HepG2 (cell line): ENCODE results near the gene NEK3. TPM values are rescaled to one million over a fixed set of nuclear protein-coding genes. Genes with fewer than 3 reads are reported as not detected.
A peak's percentile ranks its signal among the peaks of the same experiment; 100 is the strongest.

Experiments used
- ATAC-seq: fragments of 200-7000 bp; cut with Tn5 transposase; 3 replicates; pipeline ENCODE4 v1.9.1; 2020; ENCODE audit warnings: mild to moderate bottlenecking, moderate library complexity
- BruUV-seq: library from RNA; stranded (reverse); fragments of 400-500 nt; replicated peaks from 2 replicates; lab custom pipeline; 2021; lab: Mats Ljungman, UMichigan
- CTCF ChIA-PET: fragments of 300-600 bp; formaldehyde crosslinking; extraction: SDS; loops from one replicate; lab custom pipeline; 2021; ENCODE audit warnings: low total read pairs, inconsistent platforms, low intra/inter-chr PET ratio; lab: Yijun Ruan, JAX
- POLR2A ChIA-PET: fragments of 350-600 bp; sonication (Branson Sonifier 250); formaldehyde crosslinking; loops from one replicate; lab custom pipeline; 2020; ENCODE audit warnings: antibody characterized with exemption, inconsistent platforms; lab: Yijun Ruan, JAX
- DNase-seq: peaks from one replicate; pipeline ENCODE4 v3.0.0-alpha.2; 2015; ENCODE audit warnings: low spot score
- FAIRE-seq: peaks from 3 replicates; lab custom pipeline; 2011; peaks lifted over from hg19 to GRCh38; lab: Jason Lieb, UNC
- H2AFZ ChIP-seq: one replicate; pipeline ENCODE4 v1.6.1; 2011; ENCODE audit warnings: low read length, inconsistent platforms
- H3K27ac ChIP-seq: fragments of 300-600 bp; 3 replicates; pipeline ENCODE4 v1.8.0; 2011; ENCODE audit warnings: mixed run types, mild to moderate bottlenecking, mixed read lengths, low read length, inconsistent platforms; ENCODE audit not compliant: insufficient read depth; ENCODE audit errors: extremely low read length
- H3K27me3 ChIP-seq, 2 experiments: fragments of 200-600 bp in 1 of 2; 2 replicates in 1 of 2; 3 replicates in 1 of 2; pipeline versions ENCODE4 v1.6.0 to v1.8.0; 2011; ENCODE audit warnings: low read length in 2 of 2, mild to moderate bottlenecking in 2 of 2, moderate library complexity in 2 of 2, inconsistent platforms in 1 of 2; ENCODE audit not compliant: insufficient read depth in 2 of 2, control insufficient read depth in 1 of 2
- H3K36me3 ChIP-seq, 2 experiments: fragments of 200-600 bp in 1 of 2; replicated peaks in 1 of 2; 2 replicates in 1 of 2; 3 replicates in 1 of 2; pipeline versions ENCODE4 v1.5.1 to v1.8.0; 2011; ENCODE audit warnings: low read length in 2 of 2, inconsistent platforms in 1 of 2; ENCODE audit not compliant: insufficient read depth in 2 of 2, control insufficient read depth in 1 of 2
- H3K4me1 ChIP-seq: 2 replicates; pipeline ENCODE4 v1.5.1; 2012; ENCODE audit warnings: low read length, inconsistent platforms; ENCODE audit not compliant: insufficient read depth
- H3K4me2 ChIP-seq: 2 replicates; pipeline ENCODE4 v1.6.0; 2011; ENCODE audit warnings: low read depth, low read length, inconsistent platforms
- H3K4me3 ChIP-seq, 3 experiments: fragments of 200-600 bp in 1 of 3; sonication (generic), shearing (Covaris generic) in 1 of 3; replicated peaks in 1 of 3; 2 replicates each; pipeline ENCODE4 v1.5.1; 2011 to 2016; ENCODE audit warnings: low read length in 3 of 3, inconsistent platforms in 2 of 3, low read depth in 2 of 3, mild to moderate bottlenecking in 2 of 3, control low read depth in 1 of 3, mixed read lengths in 1 of 3; ENCODE audit not compliant: insufficient read depth in 1 of 3
- H3K79me2 ChIP-seq: one replicate; pipeline ENCODE4 v1.6.1; 2011; ENCODE audit warnings: low read length, inconsistent platforms; ENCODE audit not compliant: insufficient read depth
- H3K9ac ChIP-seq: 2 replicates; pipeline ENCODE4 v1.6.0; 2011; ENCODE audit warnings: mild to moderate bottlenecking, low read depth, low read length, inconsistent platforms; ENCODE audit not compliant: insufficient read depth
- H3K9me3 ChIP-seq: 2 replicates; pipeline ENCODE4 v1.5.1; 2012; ENCODE audit warnings: mild to moderate bottlenecking, low read length
- H4K20me1 ChIP-seq: 2 replicates; pipeline ENCODE4 v1.6.0; 2011; ENCODE audit warnings: inconsistent platforms, mild to moderate bottlenecking, low read length, moderate library complexity; ENCODE audit not compliant: insufficient read depth
- ARNT2 ChIP-seq: sonication (generic); formaldehyde crosslinking; IDR thresholded peaks from 2 replicates; pipeline ENCODE4 v1.8.0; 2022; ENCODE audit warnings: mild to moderate bottlenecking, low read depth, missing genetic modification reagents, moderate library complexity
- CHD4 ChIP-seq: fragments of 200-600 bp; sonication (generic); IDR thresholded peaks from 2 replicates; pipeline ENCODE4 v1.7.0; 2017; ENCODE audit warnings: mild to moderate bottlenecking, low read length, borderline replicate concordance
- DPF2 ChIP-seq: sonication (generic); formaldehyde crosslinking; IDR thresholded peaks from 2 replicates; pipeline ENCODE4 v1.4.0; 2020; ENCODE audit warnings: mild to moderate bottlenecking, low read depth, missing genetic modification reagents, borderline replicate concordance
- ELF3 ChIP-seq: IDR thresholded peaks from 2 replicates; pipeline ENCODE4 v1.6.1; 2016; ENCODE audit warnings: missing genetic modification reagents, missing compliant biosample characterization
- ETV5 ChIP-seq: IDR thresholded peaks from 2 replicates; pipeline ENCODE4 v1.6.1; 2018; ENCODE audit warnings: missing biosample characterization, missing genetic modification reagents, inconsistent platforms, borderline replicate concordance
- MAFF ChIP-seq: IDR thresholded peaks from 2 replicates; pipeline ENCODE4 v1.6.1; 2011; ENCODE audit warnings: low read depth, low read length, improper control_type of control experiment
- MAFK ChIP-seq, 2 experiments: IDR thresholded peaks in 1 of 2; conservative IDR thresholded peaks in 1 of 2; 2 replicates each; pipeline ENCODE4 v1.6.1; 2011; ENCODE audit warnings: improper control_type of control experiment in 2 of 2, low read length in 2 of 2
- MXD3 ChIP-seq: IDR thresholded peaks from 2 replicates; pipeline ENCODE4 v1.6.1; 2016; ENCODE audit warnings: mild to moderate bottlenecking, missing biosample characterization, missing genetic modification reagents
- PHF20 ChIP-seq: sonication (generic); formaldehyde crosslinking; IDR thresholded peaks from 2 replicates; pipeline ENCODE4 v1.5.0; 2020; ENCODE audit warnings: mild to moderate bottlenecking, missing genetic modification reagents
- ZMYM2 ChIP-seq: sonication (generic); formaldehyde crosslinking; IDR thresholded peaks from 2 replicates; pipeline ENCODE4 v1.8.0; 2022; ENCODE audit warnings: mild to moderate bottlenecking, missing genetic modification reagents
- ZNF224 ChIP-seq: sonication (generic); formaldehyde crosslinking; IDR thresholded peaks from 2 replicates; pipeline ENCODE4 v1.5.0; 2020; ENCODE audit warnings: mild to moderate bottlenecking, missing genetic modification reagents
- ZNF574 ChIP-seq: sonication (generic); formaldehyde crosslinking; IDR thresholded peaks from 2 replicates; pipeline ENCODE4 v1.4.0; 2020; ENCODE audit warnings: missing genetic modification reagents
- ZNF598 ChIP-seq: sonication (generic); formaldehyde crosslinking; IDR thresholded peaks from 2 replicates; pipeline ENCODE4 v1.5.1; 2020; ENCODE audit warnings: mild to moderate bottlenecking, missing genetic modification reagents, borderline replicate concordance
- ZNF746 ChIP-seq: sonication (generic); formaldehyde crosslinking; IDR thresholded peaks from 2 replicates; pipeline ENCODE4 v1.8.0; 2022; ENCODE audit warnings: mild to moderate bottlenecking, missing genetic modification reagents
- in situ Hi-C: cut with HindIII; loops from 2 replicates; pipeline ENCODE4 v1.10.0; 2017; ENCODE audit warnings: low pct_unique_long_range_greater_than_20kb; ENCODE audit not compliant: extremely low pct_ligation_motif_present
- intact Hi-C: fragments of 100-400 bp; cut with micrococcal nuclease; formaldehyde crosslinking; loops from one replicate; pipeline ENCODE4 v1.10.0; 2022; ENCODE audit not compliant: unreplicated experiment
- polyA plus RNA-seq, 8 experiments: library from polyadenylated mRNA; depleted of rRNA in 3 of 8; stranded (reverse) in 7 of 8; unstranded in 1 of 8; fragments of >200 nt; fragmentation: Illumina TruSeq in 4 of 8; extraction: Trizol in 4 of 8; gene quantifications; 2 replicates each; pipeline versions ENCODE4 v1.2.1 to v1.2.3, GENCODE V29; 2011 to 2016; ENCODE audit warnings: low read depth in 4 of 8, missing spikeins in 1 of 8, mixed read lengths in 1 of 8; ENCODE audit not compliant: insufficient read depth in 1 of 8
- total RNA-seq, 5 experiments: library from RNA; depleted of rRNA; stranded (reverse); fragments of >200 nt; fragmentation: Illumina TruSeq; extraction: Trizol; gene quantifications; 2 replicates each; pipeline ENCODE4 v1.2.3, GENCODE V29; 2016; ENCODE audit warnings: low read depth in 1 of 5
- TF ChIP-seq, protein P1 (sequence below): sonication (generic); formaldehyde crosslinking; conservative IDR thresholded peaks from 2 replicates; pipeline ENCODE4 v1.4.0; 2020; ENCODE audit warnings: missing genetic modification reagents

Gene NEK3
- total and polyA plus RNA-seq, 2 of the 13 experiments (the other 11 are each of a cell fraction or from before 2014, with no cell fraction given): 36.7 to 68.2 TPM

GRCh38 chr13:52136763-52137162, 22.6 kb downstream of the NEK3 start:
- no peaks in the 10 kb centered on the region for H3K9me3 ChIP-seq
- no peaks in the 10 kb centered on the region for H3K79me2 ChIP-seq
- intact Hi-C loops: no loop called here
- H3K27ac ChIP-seq: no peak overlapping the region
- H4K20me1 ChIP-seq: no peaks in the 10 kb centered on the region
- H3K9ac ChIP-seq: no peak overlapping the region
- CTCF ChIA-PET: no interaction called here
- POLR2A ChIA-PET: no interaction called here
- no peak for ATAC-seq
- DNase-seq: no peak
- no peaks in the 10 kb centered on the region for H3K4me1 ChIP-seq
- no peak overlapping the region for H2AFZ ChIP-seq
- no peak overlapping the region for H3K4me3 ChIP-seq
- no peak for FAIRE-seq
- H3K36me3 ChIP-seq: peaks cover 14 to 62% of the 10 kb centered on the region in 2 experiments
- H3K27me3 ChIP-seq: no peaks in the 10 kb centered on the region
- in situ Hi-C loops: no loop called here
- no peak overlapping the region for H3K4me2 ChIP-seq
- BruUV-seq: no TSS peak
- no peak for TF ChIP-seq DPF2 (CRISPR knock-in tag)
- no peak for TF ChIP-seq MXD3
- TF ChIP-seq MAFF: peak; percentile 90
- TF ChIP-seq ZNF598 (CRISPR knock-in tag): no peak
- TF ChIP-seq MAFK (conservative IDR thresholded peaks at IDR 0.05 in 1 of 2, IDR thresholded peaks at IDR 0.05 in 1 of 2; ENCODE audit: low read length in 2 of 2): peak; percentile 86 to 95
- TF ChIP-seq ZNF746 (CRISPR knock-in tag): no peak
- TF ChIP-seq ZNF224 (CRISPR knock-in tag): no peak

DNA sequence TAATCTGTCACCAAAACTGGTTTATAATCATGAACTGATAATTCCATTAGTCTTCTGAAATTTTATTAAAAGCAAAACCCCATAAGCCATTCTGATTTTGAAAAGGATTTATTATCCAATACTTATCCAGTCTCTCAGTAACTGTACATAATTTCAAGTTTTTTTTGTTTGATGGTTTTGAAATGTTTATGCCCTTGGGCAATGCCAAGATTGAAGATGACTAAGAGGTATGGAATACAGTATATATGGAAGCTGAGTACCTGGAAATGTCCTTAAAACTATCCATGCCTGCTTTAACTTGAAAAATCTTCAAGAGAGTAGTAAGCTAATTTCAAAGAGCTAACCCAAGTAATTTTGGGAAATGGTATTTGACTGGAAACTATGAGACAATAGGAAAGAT, 28.8 kb downstream of the NEK3 start:
- no peaks in the 10 kb centered on the region for H4K20me1 ChIP-seq
- H3K36me3 ChIP-seq: peaks cover 10 to 40% of the 10 kb centered on the region in 2 experiments
- no peak for ATAC-seq
- peaks cover 14% of the 10 kb centered on the region for H3K4me1 ChIP-seq
- intact Hi-C loops: no loop called here
- no peak overlapping the region for H3K4me2 ChIP-seq
- POLR2A ChIA-PET: no interaction called here
- H3K9me3 ChIP-seq: no peaks in the 10 kb centered on the region
- no peak overlapping the region for H3K9ac ChIP-seq
- no TSS peak for BruUV-seq
- in situ Hi-C loops: no loop called here
- H3K79me2 ChIP-seq: no peaks in the 10 kb centered on the region
- CTCF ChIA-PET: no interaction called here
- H3K27ac ChIP-seq: no peak overlapping the region
- H3K27me3 ChIP-seq: no peaks in the 10 kb centered on the region
- no peak overlapping the region for H2AFZ ChIP-seq
- no peak for FAIRE-seq
- no peak for DNase-seq
- H3K4me3 ChIP-seq: no peak overlapping the region
- TF ChIP-seq ELF3 (CRISPR knock-in tag) (no peak), ZNF574 (CRISPR knock-in tag) (no peak), ZMYM2 (no peak), ETV5 (CRISPR knock-in tag) (no peak), CHD4 (no peak), ARNT2 (CRISPR knock-in tag) (no peak), PHF20 (CRISPR knock-in tag) (no peak)
- TF ChIP-seq, protein P1, sequence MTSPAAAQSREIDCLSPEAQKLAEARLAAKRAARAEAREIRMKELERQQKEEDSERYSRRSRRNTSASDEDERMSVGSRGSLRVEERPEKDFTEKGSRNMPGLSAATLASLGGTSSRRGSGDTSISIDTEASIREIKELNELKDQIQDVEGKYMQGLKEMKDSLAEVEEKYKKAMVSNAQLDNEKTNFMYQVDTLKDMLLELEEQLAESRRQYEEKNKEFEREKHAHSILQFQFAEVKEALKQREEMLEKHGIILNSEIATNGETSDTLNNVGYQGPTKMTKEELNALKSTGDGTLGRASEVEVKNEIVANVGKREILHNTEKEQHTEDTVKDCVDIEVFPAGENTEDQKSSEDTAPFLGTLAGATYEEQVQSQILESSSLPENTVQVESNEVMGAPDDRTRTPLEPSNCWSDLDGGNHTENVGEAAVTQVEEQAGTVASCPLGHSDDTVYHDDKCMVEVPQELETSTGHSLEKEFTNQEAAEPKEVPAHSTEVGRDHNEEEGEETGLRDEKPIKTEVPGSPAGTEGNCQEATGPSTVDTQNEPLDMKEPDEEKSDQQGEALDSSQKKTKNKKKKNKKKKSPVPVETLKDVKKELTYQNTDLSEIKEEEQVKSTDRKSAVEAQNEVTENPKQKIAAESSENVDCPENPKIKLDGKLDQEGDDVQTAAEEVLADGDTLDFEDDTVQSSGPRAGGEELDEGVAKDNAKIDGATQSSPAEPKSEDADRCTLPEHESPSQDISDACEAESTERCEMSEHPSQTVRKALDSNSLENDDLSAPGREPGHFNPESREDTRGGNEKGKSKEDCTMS: no peak
